ENCODE measurements around the gene AGPAT3.

The AGPAT3 gene

DNA sequence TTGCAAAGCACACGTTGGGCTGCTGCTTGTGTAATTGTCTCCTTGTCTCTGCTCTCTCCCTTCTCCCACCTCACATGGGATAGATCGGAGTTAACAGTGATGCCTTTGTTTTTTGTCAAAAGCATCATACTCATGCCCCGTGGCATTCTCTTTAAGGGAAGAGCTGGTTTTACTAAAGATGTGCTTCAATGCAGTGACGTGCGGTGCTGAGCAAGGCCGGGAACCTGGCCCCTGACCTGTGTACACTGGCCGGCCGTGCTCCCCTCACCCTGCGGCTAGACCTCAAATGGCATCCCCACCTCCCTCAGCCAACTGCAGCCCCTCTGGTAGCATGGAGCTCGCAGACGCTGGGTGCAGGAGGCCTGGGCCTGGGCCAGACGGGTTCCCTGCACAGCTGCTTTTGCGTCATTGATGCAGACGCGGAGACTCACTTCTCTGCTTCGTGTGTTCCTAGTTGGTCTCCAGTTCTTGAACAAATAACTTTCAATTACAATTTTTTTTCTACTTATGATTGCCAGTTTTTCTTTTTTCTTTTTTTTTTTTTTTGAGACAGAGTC lies 19.9 kb downstream of the AGPAT3 start:
- no CpG with 5 or more reads among the region's 16 CpGs for WGBS, 2 donors (ENCODE audit: extremely low coverage in 2 of 2, insufficient read length in 2 of 2, insufficient replicate concordance in 1 of 2)
- no peaks in the 10 kb centered on the region for H3K9me3 ChIP-seq (replicated peaks in 1 of 2; ENCODE audit: control insufficient read depth in 2 of 2, insufficient read depth in 1 of 2, low read depth in 1 of 2, low read length in 2 of 2)
- DNase-seq (ENCODE audit: low spot score), result no peak
- H2AK5ac ChIP-seq (ENCODE audit: low read depth, low read length), result peak overlapping the region; percentile 90
- H3K27ac ChIP-seq (replicated peaks; ENCODE audit: low read length), result no peak overlapping the region
- H3K27me3 ChIP-seq (ENCODE audit: control insufficient read depth in 3 of 3, insufficient read depth in 3 of 3, low read depth in 1 of 3, low read length in 3 of 3), result no peaks in the 10 kb centered on the region
- H3K18ac ChIP-seq (ENCODE audit: low read length), result peak overlapping the region; percentile 94
- H2BK12ac ChIP-seq (ENCODE audit: low read length), result peak overlapping the region; percentile 95
- no peak overlapping the region for H3K4me3 ChIP-seq (ENCODE audit: low read length in 2 of 2)
- peak overlapping the region; percentile 97 for H4K8ac ChIP-seq (ENCODE audit: low read depth, low read length)
- peak overlapping the region; percentile 94 for H3K23ac ChIP-seq (ENCODE audit: low read depth, low read length, poor library complexity)
- H4K91ac ChIP-seq (ENCODE audit: low read depth, low read length, poor library complexity), result peak overlapping the region; percentile 90
- no peak overlapping the region for H2BK120ac ChIP-seq (ENCODE audit: low read depth, low read length)
- peak overlapping the region; percentile 7 for H3K9ac ChIP-seq (ENCODE audit: low read depth, low read length, poor library complexity)
- H3K4ac ChIP-seq (ENCODE audit: low read length), result no peak overlapping the region
- no peak overlapping the region for H3K4me2 ChIP-seq (ENCODE audit: insufficient read depth, low read length, poor library complexity, severe bottlenecking)
- H3K79me1 ChIP-seq (ENCODE audit: low read depth, low read length), result no peaks in the 10 kb centered on the region
- H2BK5ac ChIP-seq (ENCODE audit: low read length), result no peak overlapping the region
- peak overlapping the region; percentile 65 for H3K14ac ChIP-seq (ENCODE audit: low read length)
- H3K36me3 ChIP-seq (replicated peaks in 1 of 2; ENCODE audit: control insufficient read depth in 2 of 2, insufficient read depth in 2 of 2, low read length in 2 of 2), result peaks cover 0 to 7% of the 10 kb centered on the region in 2 donors
- H2AFZ ChIP-seq (ENCODE audit: low read length), result no peak overlapping the region
- peaks cover 9 to 11% of the 10 kb centered on the region in 2 donors for H3K4me1 ChIP-seq (ENCODE audit: control insufficient read depth in 2 of 2, insufficient read depth in 1 of 2, low read depth in 1 of 2, low read length in 2 of 2)
- H2BK15ac ChIP-seq (ENCODE audit: low read length), result peak overlapping the region; percentile 9

DNA sequence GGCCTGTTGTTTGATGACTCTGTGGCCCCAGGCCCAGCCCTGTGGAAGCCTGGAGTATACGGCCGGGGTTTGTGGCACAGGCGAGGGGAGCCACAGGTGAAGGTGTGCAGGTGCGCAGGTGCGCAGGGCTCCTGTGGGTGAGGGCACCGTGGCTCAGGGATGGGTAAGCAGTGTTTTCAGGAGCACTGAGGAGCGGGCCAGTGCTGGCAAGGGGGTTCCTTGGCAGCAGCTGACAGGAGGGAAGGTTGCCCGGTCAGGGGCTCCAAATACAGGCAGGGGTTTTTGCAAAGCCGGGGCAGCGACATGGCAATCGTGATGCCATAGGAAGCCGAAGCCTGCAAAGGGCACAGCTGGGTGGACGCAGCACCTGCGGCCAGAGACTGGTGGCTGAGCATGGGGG lies 20.7 kb downstream of the AGPAT3 start:
- H3K18ac ChIP-seq (ENCODE audit: low read length), result no peak overlapping the region
- no peak overlapping the region for H2BK12ac ChIP-seq (ENCODE audit: low read length)
- no peak overlapping the region for H3K4ac ChIP-seq (ENCODE audit: low read length)
- H3K4me3 ChIP-seq (ENCODE audit: low read length in 2 of 2), result no peak overlapping the region
- H3K9ac ChIP-seq (ENCODE audit: low read depth, low read length, poor library complexity), result no peak overlapping the region
- peaks cover 11 to 12% of the 10 kb centered on the region in 2 donors for H3K4me1 ChIP-seq (ENCODE audit: control insufficient read depth in 2 of 2, insufficient read depth in 1 of 2, low read depth in 1 of 2, low read length in 2 of 2)
- H2BK15ac ChIP-seq (ENCODE audit: low read length), result no peak overlapping the region
- H3K79me1 ChIP-seq (ENCODE audit: low read depth, low read length), result no peaks in the 10 kb centered on the region
- no peaks in the 10 kb centered on the region for H3K9me3 ChIP-seq (replicated peaks in 1 of 2; ENCODE audit: control insufficient read depth in 2 of 2, insufficient read depth in 1 of 2, low read depth in 1 of 2, low read length in 2 of 2)
- no peak overlapping the region for H2AFZ ChIP-seq (ENCODE audit: low read length)
- no peak for DNase-seq (ENCODE audit: low spot score)
- H3K36me3 ChIP-seq (replicated peaks in 1 of 2; ENCODE audit: control insufficient read depth in 2 of 2, insufficient read depth in 2 of 2, low read length in 2 of 2), result peaks cover 0 to 9% of the 10 kb centered on the region in 2 donors
- H3K14ac ChIP-seq (ENCODE audit: low read length), result peak overlapping the region; percentile 63
- peak overlapping the region; percentile 57 for H3K23ac ChIP-seq (ENCODE audit: low read depth, low read length, poor library complexity)
- no peak overlapping the region for H4K91ac ChIP-seq (ENCODE audit: low read depth, low read length, poor library complexity)
- no peak overlapping the region for H2BK5ac ChIP-seq (ENCODE audit: low read length)
- no peak overlapping the region for H2AK5ac ChIP-seq (ENCODE audit: low read depth, low read length)
- no peak overlapping the region for H3K4me2 ChIP-seq (ENCODE audit: insufficient read depth, low read length, poor library complexity, severe bottlenecking)
- no peak overlapping the region for H3K27ac ChIP-seq (replicated peaks; ENCODE audit: low read length)
- no peak overlapping the region for H2BK120ac ChIP-seq (ENCODE audit: low read depth, low read length)
- H4K8ac ChIP-seq (ENCODE audit: low read depth, low read length), result no peak overlapping the region
- no CpG with 5 or more reads among the region's 14 CpGs for WGBS, 2 donors (ENCODE audit: extremely low coverage in 2 of 2, insufficient read length in 2 of 2, insufficient replicate concordance in 1 of 2)
- H3K27me3 ChIP-seq (ENCODE audit: control insufficient read depth in 3 of 3, insufficient read depth in 3 of 3, low read depth in 1 of 3, low read length in 3 of 3), result no peaks in the 10 kb centered on the region

DNA sequence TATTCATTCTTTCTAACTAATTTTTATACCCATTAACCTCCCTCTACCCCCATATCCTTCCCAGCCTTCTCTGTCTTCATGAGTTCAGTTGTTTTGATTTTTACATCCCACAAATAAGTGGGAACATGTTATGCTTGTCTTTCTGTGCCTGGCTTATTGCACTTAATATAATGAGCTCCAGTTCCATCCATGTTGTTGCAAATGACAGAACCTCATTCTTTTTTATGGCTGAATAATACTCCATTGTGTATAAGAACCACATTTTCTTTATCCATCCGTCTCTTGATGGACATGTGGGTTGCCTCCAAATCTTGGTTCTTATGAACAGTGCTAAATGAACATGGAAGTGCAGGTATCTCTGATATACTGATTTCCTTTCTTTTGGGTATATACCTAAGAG lies 21.5 kb downstream of the AGPAT3 start:
- Histone ChIP-seq H2BK120ac (ENCODE audit: low read depth, low read length) (no peak overlapping the region), H3K79me1 (ENCODE audit: low read depth, low read length) (no peaks in the 10 kb centered on the region), H3K9ac (ENCODE audit: low read depth, low read length, poor library complexity) (no peak overlapping the region), H3K4ac (ENCODE audit: low read length) (no peak overlapping the region), H4K8ac (ENCODE audit: low read depth, low read length) (no peak overlapping the region), H2BK15ac (ENCODE audit: low read length) (no peak overlapping the region), H3K9me3 (replicated peaks in 1 of 2; ENCODE audit: control insufficient read depth in 2 of 2, insufficient read depth in 1 of 2, low read depth in 1 of 2, low read length in 2 of 2) (peaks cover 0 to 2% of the 10 kb centered on the region in 2 donors), H2AK5ac (ENCODE audit: low read depth, low read length) (no peak overlapping the region), H3K4me1 (ENCODE audit: control insufficient read depth in 2 of 2, insufficient read depth in 1 of 2, low read depth in 1 of 2, low read length in 2 of 2) (peaks cover 11 to 12% of the 10 kb centered on the region in 2 donors), H3K23ac (ENCODE audit: low read depth, low read length, poor library complexity) (no peak overlapping the region), H2BK5ac (ENCODE audit: low read length) (no peak overlapping the region), H3K18ac (ENCODE audit: low read length) (no peak overlapping the region), H3K27me3 (ENCODE audit: control insufficient read depth in 3 of 3, insufficient read depth in 3 of 3, low read depth in 1 of 3, low read length in 3 of 3) (no peaks in the 10 kb centered on the region), H3K4me2 (ENCODE audit: insufficient read depth, low read length, poor library complexity, severe bottlenecking) (no peak overlapping the region), H3K27ac (replicated peaks; ENCODE audit: low read length) (no peak overlapping the region), H2AFZ (ENCODE audit: low read length) (no peak overlapping the region), H3K14ac (ENCODE audit: low read length) (no peak overlapping the region), H2BK12ac (ENCODE audit: low read length) (no peak overlapping the region), H4K91ac (ENCODE audit: low read depth, low read length, poor library complexity) (no peak overlapping the region), H3K4me3 (ENCODE audit: low read length in 2 of 2) (no peak overlapping the region), H3K36me3 (replicated peaks in 1 of 2; ENCODE audit: control insufficient read depth in 2 of 2, insufficient read depth in 2 of 2, low read length in 2 of 2) (peaks cover 0 to 13% of the 10 kb centered on the region in 2 donors)
- no CpG with 5 or more reads among the region's 1 CpG for WGBS, 2 donors (ENCODE audit: extremely low coverage in 2 of 2, insufficient read length in 2 of 2, insufficient replicate concordance in 1 of 2)
- no peak for DNase-seq (ENCODE audit: low spot score)

DNA sequence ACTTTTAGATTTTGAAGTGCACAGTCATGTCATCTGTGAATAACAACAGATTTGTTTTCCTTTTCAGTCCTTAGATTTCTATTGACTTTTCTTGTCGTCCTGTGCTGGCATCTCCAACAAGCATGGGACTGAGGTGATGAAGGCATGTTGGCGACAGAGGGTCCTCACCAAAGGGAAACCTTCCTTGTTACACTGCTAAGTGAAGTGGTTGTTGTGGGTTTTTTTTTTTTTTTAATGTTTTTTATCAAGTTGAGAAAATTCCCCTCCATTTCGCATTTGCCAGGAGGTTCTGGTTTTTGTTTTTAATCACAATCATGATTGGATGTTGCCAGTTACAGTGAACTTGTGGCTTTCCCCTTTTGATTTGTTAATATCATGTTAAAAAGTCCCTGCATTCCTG lies 24.0 kb downstream of the AGPAT3 start:
- H3K4ac ChIP-seq (ENCODE audit: low read length), result no peak overlapping the region
- WGBS, 2 donors (ENCODE audit: extremely low coverage in 2 of 2, insufficient read length in 2 of 2, insufficient replicate concordance in 1 of 2), result no CpG with 5 or more reads among the region's 3 CpGs
- H2AFZ ChIP-seq (ENCODE audit: low read length), result no peak overlapping the region
- no peak overlapping the region for H3K4me2 ChIP-seq (ENCODE audit: insufficient read depth, low read length, poor library complexity, severe bottlenecking)
- H2BK12ac ChIP-seq (ENCODE audit: low read length), result no peak overlapping the region
- H3K9me3 ChIP-seq (replicated peaks in 1 of 2; ENCODE audit: control insufficient read depth in 2 of 2, insufficient read depth in 1 of 2, low read depth in 1 of 2, low read length in 2 of 2), result peaks cover 2 to 15% of the 10 kb centered on the region in 2 donors
- no peaks in the 10 kb centered on the region for H3K27me3 ChIP-seq (ENCODE audit: control insufficient read depth in 3 of 3, insufficient read depth in 3 of 3, low read depth in 1 of 3, low read length in 3 of 3)
- H3K23ac ChIP-seq (ENCODE audit: low read depth, low read length, poor library complexity), result no peak overlapping the region
- no peak for DNase-seq (ENCODE audit: low spot score)
- H4K8ac ChIP-seq (ENCODE audit: low read depth, low read length), result no peak overlapping the region
- no peak overlapping the region for H4K91ac ChIP-seq (ENCODE audit: low read depth, low read length, poor library complexity)
- peaks cover 11 to 12% of the 10 kb centered on the region in 2 donors for H3K4me1 ChIP-seq (ENCODE audit: control insufficient read depth in 2 of 2, insufficient read depth in 1 of 2, low read depth in 1 of 2, low read length in 2 of 2)
- no peak overlapping the region for H2BK15ac ChIP-seq (ENCODE audit: low read length)
- no peak overlapping the region for H3K27ac ChIP-seq (replicated peaks; ENCODE audit: low read length)
- H3K36me3 ChIP-seq (replicated peaks in 1 of 2; ENCODE audit: control insufficient read depth in 2 of 2, insufficient read depth in 2 of 2, low read length in 2 of 2), result peaks cover 0 to 16% of the 10 kb centered on the region in 2 donors
- no peak overlapping the region for H3K4me3 ChIP-seq (ENCODE audit: low read length in 2 of 2)
- H3K14ac ChIP-seq (ENCODE audit: low read length), result no peak overlapping the region
- no peak overlapping the region for H2AK5ac ChIP-seq (ENCODE audit: low read depth, low read length)
- no peak overlapping the region for H3K9ac ChIP-seq (ENCODE audit: low read depth, low read length, poor library complexity)
- H2BK120ac ChIP-seq (ENCODE audit: low read depth, low read length), result no peak overlapping the region
- H2BK5ac ChIP-seq (ENCODE audit: low read length), result no peak overlapping the region
- no peak overlapping the region for H3K18ac ChIP-seq (ENCODE audit: low read length)
- H3K79me1 ChIP-seq (ENCODE audit: low read depth, low read length), result no peaks in the 10 kb centered on the region

Data from neuronal stem cell (in vitro differentiated cells).